GM12878 (cell line): ENCODE data around the gene MSH3. TPM values are rescaled to one million over a fixed set of nuclear protein-coding genes. Genes with fewer than 3 reads are reported as not detected.

Source experiments
- ATAC-seq: fragments of 200-7000 bp; cut with Tn5 transposase; 3 replicates; pipeline ENCODE4 v1.9.1; 2020; ENCODE audit warnings: mild to moderate bottlenecking, moderate library complexity
- BruUV-seq: library from RNA; stranded (reverse); fragments of 400-500 nt; replicated peaks from 2 replicates; lab custom pipeline; 2021; lab: Mats Ljungman, UMichigan
- CTCF ChIA-PET: fragments of 300-600 bp; sonication (Branson Sonifier 250); formaldehyde crosslinking; extraction: SDS; loops from one replicate; lab custom pipeline; 2021; ENCODE audit warnings: inconsistent platforms; lab: Yijun Ruan, JAX
- POLR2A ChIA-PET: fragments of 350-600 bp; formaldehyde crosslinking; extraction: SDS; loops from one replicate; lab custom pipeline; 2021; ENCODE audit warnings: inconsistent platforms; lab: Charles Lee
- RAD21 ChIA-PET: fragments of 300-600 bp; sonication (Branson Sonifier 250); formaldehyde crosslinking; loops from one replicate; lab custom pipeline; 2023; ENCODE audit warnings: antibody characterized with exemption; ENCODE audit not compliant: unreplicated experiment; lab: Charles Lee
- SMC1A ChIA-PET: fragments of 300-600 bp; sonication (Branson Sonifier 250); formaldehyde crosslinking; loops from one replicate; lab custom pipeline; 2023; ENCODE audit not compliant: unreplicated experiment, uncharacterized antibody; lab: Charles Lee
- DNase-seq: peaks from one replicate; pipeline ENCODE4 v3.0.0-alpha.2; 2011; ENCODE audit warnings: low read depth, low spot score
- FAIRE-seq: peaks from 3 replicates; lab custom pipeline; 2011; peaks lifted over from hg19 to GRCh38; lab: Jason Lieb, UNC
- H2AFZ ChIP-seq: 2 replicates; pipeline ENCODE4 v1.6.0; 2011; ENCODE audit warnings: low read depth, low read length, control low read depth; ENCODE audit not compliant: control insufficient read depth
- H3K27ac ChIP-seq: 2 replicates; pipeline ENCODE4 v1.5.1; 2011; ENCODE audit warnings: control low read depth; ENCODE audit not compliant: control insufficient read depth, insufficient read depth
- H3K27me3 ChIP-seq, 2 experiments: replicated peaks in 1 of 2; 2 replicates each; pipeline versions ENCODE4 v1.6.0 to v1.6.1; 2011; ENCODE audit warnings: low read length in 1 of 2; ENCODE audit not compliant: control insufficient read depth in 2 of 2, insufficient read depth in 2 of 2
- H3K36me3 ChIP-seq, 2 experiments: 2 replicates each; pipeline ENCODE4 v1.5.1; 2011; ENCODE audit warnings: low read length in 1 of 2; ENCODE audit not compliant: control insufficient read depth in 2 of 2, insufficient read depth in 2 of 2
- H3K4me1 ChIP-seq: 2 replicates; pipeline ENCODE4 v1.6.1; 2011; ENCODE audit warnings: mild to moderate bottlenecking, low read length, moderate library complexity, mixed read lengths; ENCODE audit not compliant: control insufficient read depth, insufficient read depth
- H3K4me2 ChIP-seq: 2 replicates; pipeline ENCODE4 v1.6.0; 2011; ENCODE audit warnings: control low read depth; ENCODE audit not compliant: control insufficient read depth, insufficient read depth
- H3K4me3 ChIP-seq: fragments of 200-600 bp; sonication (generic); 2 replicates; pipeline ENCODE4 v1.5.1; 2016
- H3K79me2 ChIP-seq: 2 replicates; pipeline ENCODE4 v1.6.0; 2011; ENCODE audit warnings: low read length; ENCODE audit not compliant: control insufficient read depth, insufficient read depth
- H3K9ac ChIP-seq: 2 replicates; pipeline ENCODE4 v1.8.0; 2011; ENCODE audit warnings: low read length, control low read depth, mixed read lengths; ENCODE audit not compliant: control insufficient read depth, insufficient read depth
- H3K9me3 ChIP-seq: replicated peaks from 3 replicates; pipeline ENCODE4 v1.5.1; 2011; ENCODE audit warnings: mild to moderate bottlenecking, low read length; ENCODE audit not compliant: control insufficient read depth, insufficient read depth
- H4K20me1 ChIP-seq: 2 replicates; pipeline ENCODE4 v1.6.0; 2011; ENCODE audit not compliant: control insufficient read depth, insufficient read depth
- BACH1 ChIP-seq: fragments of 450-650 bp; IDR thresholded peaks from 2 replicates; pipeline ENCODE4 v1.6.1; 2017; ENCODE audit warnings: mild to moderate bottlenecking, borderline replicate concordance
- BHLHE40 ChIP-seq, 2 experiments: fragments of 450-650 bp in 1 of 2; IDR thresholded peaks; 2 replicates each; pipeline ENCODE4 v1.6.1; 2011 to 2017; ENCODE audit warnings: low read depth in 2 of 2, borderline replicate concordance in 1 of 2, improper control_type of control experiment in 1 of 2, low read length in 1 of 2, mild to moderate bottlenecking in 1 of 2
- CREB1 ChIP-seq: IDR thresholded peaks from 2 replicates; pipeline ENCODE4 v1.6.1; 2012; ENCODE audit warnings: low read depth, mild to moderate bottlenecking, inconsistent platforms
- CREM ChIP-seq: IDR thresholded peaks from 2 replicates; pipeline ENCODE4 v1.6.1; 2014; ENCODE audit warnings: antibody characterized with exemption, low read depth
- EZH2 ChIP-seq: IDR thresholded peaks from 2 replicates; pipeline ENCODE4 v1.6.1; 2012; ENCODE audit warnings: low read depth, mild to moderate bottlenecking, control low read depth, inconsistent platforms, low read length, borderline replicate concordance; ENCODE audit not compliant: control insufficient read depth
- HCFC1 ChIP-seq: fragments of 150-350 bp; IDR thresholded peaks from 2 replicates; pipeline ENCODE4 v1.6.1; 2014; ENCODE audit warnings: low read length
- MYB ChIP-seq: fragments of 150-350 bp; IDR thresholded peaks from 2 replicates; pipeline ENCODE4 v1.6.1; 2014; ENCODE audit warnings: mild to moderate bottlenecking, low read depth, low read length, borderline replicate concordance
- NFIC ChIP-seq: IDR thresholded peaks from 2 replicates; pipeline ENCODE4 v1.6.1; 2012; ENCODE audit warnings: low read depth, mild to moderate bottlenecking, inconsistent platforms, low read length, moderate library complexity
- NR2C2 ChIP-seq: IDR thresholded peaks from 2 replicates; pipeline ENCODE4 v1.6.1; 2011; ENCODE audit warnings: borderline replicate concordance, low read depth; ENCODE audit not compliant: control insufficient read depth, insufficient read length
- NR2F1 ChIP-seq: fragments of 450-650 bp; conservative IDR thresholded peaks from 2 replicates; pipeline ENCODE4 v1.6.1; 2017; ENCODE audit warnings: mild to moderate bottlenecking
- RAD21 ChIP-seq: IDR thresholded peaks from 2 replicates; pipeline ENCODE4 v1.6.1; 2011; ENCODE audit warnings: mild to moderate bottlenecking, low read depth, low read length, moderate library complexity; ENCODE audit not compliant: insufficient read depth
- SIX5 ChIP-seq: IDR thresholded peaks from 2 replicates; pipeline ENCODE4 v1.6.1; 2011; ENCODE audit warnings: mild to moderate bottlenecking, low read depth, low read length, moderate library complexity; ENCODE audit not compliant: severe bottlenecking
- SP1 ChIP-seq: IDR thresholded peaks from one replicate; pipeline ENCODE4 v1.6.1; 2011; ENCODE audit warnings: low read depth, low read length
- SPI1 ChIP-seq: IDR thresholded peaks from 2 replicates; pipeline ENCODE4 v1.6.1; 2011; ENCODE audit warnings: low read depth, mild to moderate bottlenecking, low read length, moderate library complexity, borderline replicate concordance; ENCODE audit not compliant: insufficient read depth
- STAT1 ChIP-seq: fragments of 450-650 bp; conservative IDR thresholded peaks from 2 replicates; pipeline ENCODE4 v1.6.1; 2014; ENCODE audit warnings: antibody characterized with exemption, mild to moderate bottlenecking
- ZNF207 ChIP-seq: fragments of 450-650 bp; IDR thresholded peaks from 2 replicates; pipeline ENCODE4 v1.6.1; 2014; ENCODE audit warnings: antibody characterized with exemption, mild to moderate bottlenecking, borderline replicate concordance
- ZNF274 ChIP-seq: IDR thresholded peaks from one replicate; pipeline ENCODE4 v1.8.0; 2011; ENCODE audit not compliant: insufficient read length, insufficient read depth
- WGBS: methylation state at CpG from one replicate; pipeline ENCODE4 v1.1.6; 2016; ENCODE audit warnings: low lambda C conversion rate; ENCODE audit not compliant: insufficient replicate concordance, insufficient coverage; ENCODE audit errors: missing lambda C conversion rate; 5-methylcytosine and 5-hydroxymethylcytosine counted together
- in situ Hi-C: fragments of 300-500 bp; cut with MboI; formaldehyde crosslinking; loops from 9 replicates; pipeline ENCODE4 v1.14.3; 2018; ENCODE audit warnings: mixed read lengths
- intact Hi-C: fragments of 100-400 bp; cut with micrococcal nuclease; formaldehyde crosslinking; loops from one replicate; pipeline ENCODE4 v1.14.2; 2022; ENCODE audit not compliant: unreplicated experiment
- polyA plus RNA-seq, 11 experiments: library from polyadenylated mRNA; depleted of rRNA in 4 of 11; unstranded in 6 of 11; stranded (reverse) in 5 of 11; fragments of >200 nt; fragmentation: Nextera tagmentation in 4 of 11; fragmentation: Illumina TruSeq in 1 of 11; extraction: Ambion mirVana in 4 of 11; extraction: Trizol in 1 of 11; gene quantifications; 1 replicate in 1 of 11; 2 replicates in 10 of 11; pipeline versions ENCODE4 v1.2.1 to v1.2.3, GENCODE V29; 2011 to 2016; ENCODE audit warnings: inconsistent platforms in 2 of 11, missing spikeins in 2 of 11, low read depth in 1 of 11
- total RNA-seq, 4 experiments: library from RNA; depleted of rRNA in 3 of 4; stranded (reverse); fragments of >200 nt in 3 of 4; fragmentation: Illumina TruSeq in 1 of 4; extraction: Trizol in 1 of 4; gene quantifications; 2 replicates each; pipeline versions ENCODE4 v1.2.1 to v1.2.3, GENCODE V29; 2013 to 2021
- TF ChIP-seq, protein P1 (sequence below): fragments of 450-650 bp; formaldehyde crosslinking; IDR thresholded peaks from 2 replicates; pipeline ENCODE4 v1.4.0; 2020; ENCODE audit warnings: mild to moderate bottlenecking, moderate library complexity

Gene MSH3
- total and polyA plus RNA-seq, 10 of the 15 experiments (the other 5 are each of a cell fraction or from before 2014, with no cell fraction given): 4.7 to 17.5 (median 12.2) TPM

DNA sequence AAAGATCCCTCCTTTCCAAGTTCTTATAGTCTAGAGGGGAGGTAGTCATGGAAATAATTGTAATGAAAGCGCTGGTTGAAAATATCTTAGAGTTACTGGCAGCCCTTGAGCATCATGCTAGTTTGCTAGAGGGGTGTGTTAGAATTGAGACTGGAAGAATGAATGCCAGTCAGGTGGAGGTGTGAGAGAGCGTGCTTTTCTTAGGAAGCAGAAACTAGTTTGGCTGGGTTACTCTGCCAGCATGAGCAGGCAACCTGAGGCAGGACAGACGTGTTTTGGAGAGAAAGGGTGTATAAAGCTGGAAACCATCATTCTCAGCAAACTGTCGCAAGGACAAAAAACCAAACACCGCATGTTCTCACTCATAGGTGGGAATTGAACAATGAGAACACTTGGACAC lies 43.9 kb downstream of the MSH3 start:
- in situ Hi-C loops: no loop called here
- no peaks in the 10 kb centered on the region for H3K27me3 ChIP-seq
- no peaks in the 10 kb centered on the region for H4K20me1 ChIP-seq
- H3K36me3 ChIP-seq: peaks cover 2 to 7% of the 10 kb centered on the region in 2 experiments; a peak in 3 of 4 replicates
- RAD21 ChIA-PET: no interaction called here
- no peak for DNase-seq
- H3K4me3 ChIP-seq: no peak overlapping the region
- no peak overlapping the region for H3K4me2 ChIP-seq
- BruUV-seq: no TSS peak
- H3K9ac ChIP-seq: no peak overlapping the region
- no peaks in the 10 kb centered on the region for H3K79me2 ChIP-seq
- no peaks in the 10 kb centered on the region for H3K4me1 ChIP-seq
- POLR2A ChIA-PET: no interaction called here
- no peak overlapping the region for H3K27ac ChIP-seq
- SMC1A ChIA-PET: interaction anchor here (1.0 kb wide), 1 partner anchor 15 kb away, joined by 3 read pairs; no protein-coding TSS in a partner anchor
- H2AFZ ChIP-seq: no peak overlapping the region
- intact Hi-C loops: no loop called here
- FAIRE-seq: no peak
- TF ChIP-seq BACH1 (no peak), RAD21 (no peak), NR2C2 (no peak), NR2F1 (no peak), SPI1 (no peak), NFIC (no peak), CREM (no peak), ZNF274 (no peak), ZNF207 (no peak), CREB1 (no peak), EZH2 (no peak), HCFC1 (no peak), MYB (no peak), SIX5 (no peak), BHLHE40 (IDR thresholded peaks at IDR 0.05; ENCODE audit: borderline replicate concordance in 1 of 2, low read depth in 2 of 2, low read length in 1 of 2) (no peak), STAT1 (no peak), SP1 (no peak)
- TF ChIP-seq, protein P1, sequence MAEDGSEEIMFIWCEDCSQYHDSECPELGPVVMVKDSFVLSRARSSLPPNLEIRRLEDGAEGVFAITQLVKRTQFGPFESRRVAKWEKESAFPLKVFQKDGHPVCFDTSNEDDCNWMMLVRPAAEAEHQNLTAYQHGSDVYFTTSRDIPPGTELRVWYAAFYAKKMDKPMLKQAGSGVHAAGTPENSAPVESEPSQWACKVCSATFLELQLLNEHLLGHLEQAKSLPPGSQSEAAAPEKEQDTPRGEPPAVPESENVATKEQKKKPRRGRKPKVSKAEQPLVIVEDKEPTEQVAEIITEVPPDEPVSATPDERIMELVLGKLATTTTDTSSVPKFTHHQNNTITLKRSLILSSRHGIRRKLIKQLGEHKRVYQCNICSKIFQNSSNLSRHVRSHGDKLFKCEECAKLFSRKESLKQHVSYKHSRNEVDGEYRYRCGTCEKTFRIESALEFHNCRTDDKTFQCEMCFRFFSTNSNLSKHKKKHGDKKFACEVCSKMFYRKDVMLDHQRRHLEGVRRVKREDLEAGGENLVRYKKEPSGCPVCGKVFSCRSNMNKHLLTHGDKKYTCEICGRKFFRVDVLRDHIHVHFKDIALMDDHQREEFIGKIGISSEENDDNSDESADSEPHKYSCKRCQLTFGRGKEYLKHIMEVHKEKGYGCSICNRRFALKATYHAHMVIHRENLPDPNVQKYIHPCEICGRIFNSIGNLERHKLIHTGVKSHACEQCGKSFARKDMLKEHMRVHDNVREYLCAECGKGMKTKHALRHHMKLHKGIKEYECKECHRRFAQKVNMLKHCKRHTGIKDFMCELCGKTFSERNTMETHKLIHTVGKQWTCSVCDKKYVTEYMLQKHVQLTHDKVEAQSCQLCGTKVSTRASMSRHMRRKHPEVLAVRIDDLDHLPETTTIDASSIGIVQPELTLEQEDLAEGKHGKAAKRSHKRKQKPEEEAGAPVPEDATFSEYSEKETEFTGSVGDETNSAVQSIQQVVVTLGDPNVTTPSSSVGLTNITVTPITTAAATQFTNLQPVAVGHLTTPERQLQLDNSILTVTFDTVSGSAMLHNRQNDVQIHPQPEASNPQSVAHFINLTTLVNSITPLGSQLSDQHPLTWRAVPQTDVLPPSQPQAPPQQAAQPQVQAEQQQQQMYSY: no peak
- CTCF ChIA-PET: no interaction called here
- no peak for ATAC-seq
- no peaks in the 10 kb centered on the region for H3K9me3 ChIP-seq
- WGBS: over 99% methylated on average over 5 of the region's 5 CpGs
